HepG2 (cell line): Measurements from ENCODE around the gene HDAC3. TPM values are rescaled to one million over a fixed set of nuclear protein-coding genes. Genes with fewer than 3 reads are reported as not detected.

Experiments
- AKAP8 ChIP-seq: sonication (generic); formaldehyde crosslinking; IDR thresholded peaks from 2 replicates; pipeline ENCODE4 v1.5.1; 2020; ENCODE audit warnings: mild to moderate bottlenecking, missing genetic modification reagents
- BCL6 ChIP-seq: IDR thresholded peaks from 2 replicates; pipeline ENCODE4 v1.6.1; 2016; ENCODE audit warnings: missing genetic modification reagents, missing compliant biosample characterization
- DNMT1 ChIP-seq: sonication (generic); formaldehyde crosslinking; IDR thresholded peaks from 2 replicates; pipeline ENCODE4 v1.5.1; 2020; ENCODE audit warnings: mild to moderate bottlenecking, missing genetic modification reagents
- EED ChIP-seq: sonication (generic); formaldehyde crosslinking; IDR thresholded peaks from 2 replicates; pipeline ENCODE4 v1.5.0; 2020; ENCODE audit warnings: mild to moderate bottlenecking, missing genetic modification reagents
- ETV6 ChIP-seq: sonication (generic); formaldehyde crosslinking; conservative IDR thresholded peaks from 2 replicates; pipeline ENCODE4 v1.4.0; 2020; ENCODE audit warnings: missing genetic modification reagents
- HMGXB4 ChIP-seq, 2 experiments: sonication (generic) in 1 of 2; formaldehyde crosslinking in 1 of 2; IDR thresholded peaks; 2 replicates each; pipeline versions ENCODE4 v1.4.0 to v1.6.1; 2018 to 2020; ENCODE audit warnings: missing genetic modification reagents in 2 of 2, borderline replicate concordance in 1 of 2, low read depth in 1 of 2, mild to moderate bottlenecking in 1 of 2, missing biosample characterization in 1 of 2
- ISL2 ChIP-seq: sonication (generic); formaldehyde crosslinking; IDR thresholded peaks from 2 replicates; pipeline ENCODE4 v1.5.0; 2020; ENCODE audit warnings: missing genetic modification reagents
- KAT8 ChIP-seq: IDR thresholded peaks from 2 replicates; pipeline ENCODE4 v1.6.1; 2016; ENCODE audit warnings: missing genetic modification reagents, missing compliant biosample characterization
- MYC ChIP-seq: sonication (generic); formaldehyde crosslinking; IDR thresholded peaks from 2 replicates; pipeline ENCODE4 v1.9.0; 2021; ENCODE audit warnings: missing genetic modification reagents, borderline replicate concordance
- NRL ChIP-seq: sonication (generic); formaldehyde crosslinking; IDR thresholded peaks from 2 replicates; pipeline ENCODE4 v1.5.0; 2020; ENCODE audit warnings: missing genetic modification reagents, mild to moderate bottlenecking, moderate library complexity, borderline replicate concordance
- PHF8 ChIP-seq: sonication (generic); formaldehyde crosslinking; IDR thresholded peaks from 2 replicates; pipeline ENCODE4 v1.5.0; 2020; ENCODE audit warnings: missing genetic modification reagents
- SKIL ChIP-seq: sonication (generic); formaldehyde crosslinking; IDR thresholded peaks from 2 replicates; pipeline ENCODE4 v1.8.0; 2022; ENCODE audit warnings: missing genetic modification reagents, mild to moderate bottlenecking, moderate library complexity, borderline replicate concordance
- SRF ChIP-seq: IDR thresholded peaks from 2 replicates; pipeline ENCODE4 v1.6.1; 2011; ENCODE audit warnings: mild to moderate bottlenecking, low read depth, low read length, moderate library complexity
- TAF1 ChIP-seq: sonication (generic); formaldehyde crosslinking; IDR thresholded peaks from 2 replicates; pipeline ENCODE4 v1.4.0; 2020; ENCODE audit warnings: missing genetic modification reagents
- TBP ChIP-seq: sonication (generic); formaldehyde crosslinking; IDR thresholded peaks from 2 replicates; pipeline ENCODE4 v1.5.0; 2020; ENCODE audit warnings: missing genetic modification reagents
- ZC3H13 ChIP-seq: sonication (generic); formaldehyde crosslinking; IDR thresholded peaks from 2 replicates; pipeline ENCODE4 v1.8.1; 2023; ENCODE audit warnings: mild to moderate bottlenecking, missing genetic modification reagents, moderate library complexity
- ZMAT3 ChIP-seq: sonication (generic); formaldehyde crosslinking; conservative IDR thresholded peaks from 2 replicates; pipeline ENCODE4 v1.7.0; 2021; ENCODE audit warnings: missing genetic modification reagents
- ZNF281 ChIP-seq: sonication (generic); formaldehyde crosslinking; IDR thresholded peaks from 2 replicates; pipeline ENCODE4 v1.4.0; 2020; ENCODE audit warnings: missing genetic modification reagents, borderline replicate concordance
- ZNF3 ChIP-seq: IDR thresholded peaks from 2 replicates; pipeline ENCODE4 v1.7.0; 2017; ENCODE audit warnings: inconsistent platforms
- ZNF558 ChIP-seq: sonication (generic); formaldehyde crosslinking; IDR thresholded peaks from 2 replicates; pipeline ENCODE4 v1.9.0; 2022; ENCODE audit warnings: mild to moderate bottlenecking, missing genetic modification reagents, borderline replicate concordance
- ZNF737 ChIP-seq: sonication (generic); formaldehyde crosslinking; IDR thresholded peaks from 2 replicates; pipeline ENCODE4 v1.5.0; 2020; ENCODE audit warnings: missing genetic modification reagents, mild to moderate bottlenecking, borderline replicate concordance
- ZUFSP ChIP-seq: sonication (generic); formaldehyde crosslinking; IDR thresholded peaks from 2 replicates; pipeline ENCODE4 v1.9.0; 2021; ENCODE audit warnings: missing genetic modification reagents, mild to moderate bottlenecking, borderline replicate concordance
- polyA plus RNA-seq, 8 experiments: library from polyadenylated mRNA; depleted of rRNA in 3 of 8; stranded (reverse) in 7 of 8; unstranded in 1 of 8; fragments of >200 nt; fragmentation: Illumina TruSeq in 4 of 8; extraction: Trizol in 4 of 8; gene quantifications; 2 replicates each; pipeline versions ENCODE4 v1.2.1 to v1.2.3, GENCODE V29; 2011 to 2016; ENCODE audit warnings: low read depth in 4 of 8, missing spikeins in 1 of 8, mixed read lengths in 1 of 8; ENCODE audit not compliant: insufficient read depth in 1 of 8
- total RNA-seq, 5 experiments: library from RNA; depleted of rRNA; stranded (reverse); fragments of >200 nt; fragmentation: Illumina TruSeq; extraction: Trizol; gene quantifications; 2 replicates each; pipeline ENCODE4 v1.2.3, GENCODE V29; 2016; ENCODE audit warnings: low read depth in 1 of 5

HDAC3 gene
- total and polyA plus RNA-seq, 2 of the 13 experiments (the other 11 are each of a cell fraction or from before 2014, with no cell fraction given), result 84.0 to 94.1 TPM

- TF ChIP-seq EED (CRISPR knock-in tag) (peak; percentile 76; the same call in 1 of the 2 replicates), ZNF3 (CRISPR knock-in tag) (no peak), TBP (CRISPR knock-in tag) (peak; percentile 41; the same call in 1 of the 2 replicates), ZNF737 (CRISPR knock-in tag) (no peak), ZUFSP (CRISPR knock-in tag) (no peak), ZC3H13 (CRISPR knock-in tag) (peak; percentile 78; the same call in 1 of the 2 replicates), ZNF558 (CRISPR knock-in tag) (peak; percentile 30; the same call in 1 of the 2 replicates), SRF (no peak), ZMAT3 (CRISPR knock-in tag) (peak; percentile 62; the same call in 1 of the 2 replicates), TAF1 (CRISPR knock-in tag) (peak; percentile 16; the same call in 1 of the 2 replicates), HMGXB4 (CRISPR knock-in tag; IDR thresholded peaks at IDR 0.05; ENCODE audit: borderline replicate concordance in 1 of 2, low read depth in 1 of 2) (0 out of 4 replicates have a peak, but pooled peaks of 1 of the 2 experiments have one; percentile 76), PHF8 (CRISPR knock-in tag) (peak; percentile 78), KAT8 (CRISPR knock-in tag) (0 out of 2 replicates have a peak, but pooled peaks have one; percentile 42), ETV6 (CRISPR knock-in tag) (0 out of 2 replicates have a peak, but pooled peaks have one; percentile 14), AKAP8 (no peak), SKIL (peak; percentile 57; the same call in 1 of the 2 replicates), DNMT1 (no peak; the same call in 1 of the 2 replicates), MYC (CRISPR knock-in tag) (peak; percentile 64), ISL2 (no peak), NRL (CRISPR knock-in tag) (no peak), BCL6 (CRISPR knock-in tag) (no peak), ZNF281 (CRISPR knock-in tag) (peak; percentile 85)
Measured at GRCh38 chr5:141637123-141637766, 596 bp upstream of the HDAC3 start (continued).
